Ishikawa (cell line): ENCODE measurements around the gene BBC3.

Experiments
- CEBPB ChIP-seq: IDR thresholded peaks from 2 replicates; pipeline ENCODE4 v1.6.1; 2012
- CREB1 ChIP-seq: IDR thresholded peaks from 2 replicates; pipeline ENCODE4 v1.6.1; 2012; ENCODE audit warnings: low read depth
- EGR1 ChIP-seq: IDR thresholded peaks from 2 replicates; pipeline ENCODE4 v1.6.1; 2012
- EP300 ChIP-seq: IDR thresholded peaks from 2 replicates; pipeline ENCODE4 v1.6.1; 2012; ENCODE audit warnings: borderline replicate concordance
- FOXM1 ChIP-seq: IDR thresholded peaks from 2 replicates; pipeline ENCODE4 v1.6.1; 2012; ENCODE audit warnings: low read depth, borderline replicate concordance
- MAX ChIP-seq: IDR thresholded peaks from 2 replicates; pipeline ENCODE4 v1.6.1; 2012
- NFIC ChIP-seq: IDR thresholded peaks from 2 replicates; pipeline ENCODE4 v1.6.1; 2012
- RAD21 ChIP-seq: IDR thresholded peaks from 2 replicates; pipeline ENCODE4 v1.6.1; 2012; ENCODE audit warnings: low read depth
- REST ChIP-seq: IDR thresholded peaks from 2 replicates; pipeline ENCODE4 v1.6.1; 2012; ENCODE audit warnings: low read depth, mild to moderate bottlenecking
- TAF1 ChIP-seq: IDR thresholded peaks from 2 replicates; pipeline ENCODE4 v1.6.1; 2012; ENCODE audit warnings: low read depth, mild to moderate bottlenecking
- TCF12 ChIP-seq: IDR thresholded peaks from 2 replicates; pipeline ENCODE4 v1.6.1; 2012; ENCODE audit warnings: low read depth
- TEAD4 ChIP-seq: IDR thresholded peaks from 2 replicates; pipeline ENCODE4 v1.6.1; 2012
- USF1 ChIP-seq: IDR thresholded peaks from 2 replicates; pipeline ENCODE4 v1.6.1; 2012
- YY1 ChIP-seq: IDR thresholded peaks from 2 replicates; pipeline ENCODE4 v1.6.1; 2012; ENCODE audit warnings: low read depth
- ZBTB7A ChIP-seq: IDR thresholded peaks from 2 replicates; pipeline ENCODE4 v1.6.1; 2012; ENCODE audit warnings: low read depth

Gene BBC3

GRCh38 chr19:47258895-47259555, 28.0 kb upstream of the BBC3 start:
- TF ChIP-seq TEAD4 (no peak), TCF12 (no peak), MAX (no peak), NFIC (no peak), YY1 (no peak)

- TF ChIP-seq MAX (no peak), FOXM1 (no peak), NFIC (no peak), REST (no peak), EGR1 (no peak), USF1 (no peak)
These were observed 27.4 kb upstream of the BBC3 start for GRCh38 chr19:47258434-47258833.

- TF ChIP-seq NFIC = no peak
- TF ChIP-seq TAF1 = peak; percentile 38; the same call in 1 of the 2 replicates
- TF ChIP-seq MAX = peak; percentile 43
- TF ChIP-seq CEBPB = no peak
- peak; percentile 33 for TF ChIP-seq TEAD4
These were observed 26.6 kb upstream of the BBC3 start for GRCh38 chr19:47257411-47258169.

GRCh38 chr19:47256693-47257410, 25.9 kb upstream of the BBC3 start:
- peak; percentile 14; the same call in 1 of the 2 replicates for TF ChIP-seq ZBTB7A
- no peak for TF ChIP-seq YY1
- TF ChIP-seq TEAD4 = no peak
- TF ChIP-seq RAD21 = no peak
- TF ChIP-seq REST = no peak
- no peak for TF ChIP-seq USF1
- peak; percentile 60 for TF ChIP-seq CEBPB
- TF ChIP-seq FOXM1 = no peak
- TF ChIP-seq NFIC = peak; percentile 57; the same call in 1 of the 2 replicates
- TF ChIP-seq EGR1 = peak; percentile 18
- TF ChIP-seq CREB1 = peak; percentile 69; the same call in 1 of the 2 replicates
- TF ChIP-seq TAF1 = 0 out of 2 replicates have a peak, but pooled peaks have one; percentile 5

GRCh38 chr19:47255879-47256692, 25.1 kb upstream of the BBC3 start, which contains the start of gene CCDC9:
Gene CCDC9 (plus strand): TSS chr19:47256525. CDS start chr19:47258401, 1,876 bp downstream.
- TF ChIP-seq EP300 (no peak), TAF1 (peak; percentile 35; the same call in 1 of the 2 replicates), MAX (peak; percentile 90), USF1 (peak; percentile 98), REST (no peak), FOXM1 (no peak), ZBTB7A (peak; percentile 55), CEBPB (no peak), TEAD4 (no peak), CREB1 (peak; percentile 88), TCF12 (peak; percentile 79), RAD21 (no peak), NFIC (no peak; the same call in 1 of the 2 replicates), EGR1 (no peak), YY1 (no peak)
